IMR-90 (cell line): Measurements from ENCODE around the gene TMEM154. TPM values are rescaled to one million over a fixed set of nuclear protein-coding genes. Genes with fewer than 3 reads are reported as not detected.

Experiments
- ATAC-seq: fragments of 200-7000 bp; cut with Tn5 transposase; 2 replicates; pipeline ENCODE4 v1.9.1; 2020; ENCODE audit warnings: low read depth, mild to moderate bottlenecking, moderate library complexity
- BruUV-seq: library from RNA; stranded (reverse); fragments of 400-500 nt; replicated peaks from 2 replicates; lab custom pipeline; 2021; lab: Mats Ljungman, UMichigan
- CTCF ChIA-PET: fragments of 300-600 bp; formaldehyde crosslinking; extraction: SDS; loops from one replicate; lab custom pipeline; 2021; ENCODE audit warnings: antibody characterized with exemption; lab: Yijun Ruan, JAX
- POLR2A ChIA-PET: fragments of 300-600 bp; sonication (Branson Sonifier 250); formaldehyde crosslinking; loops from one replicate; lab custom pipeline; 2022; ENCODE audit warnings: antibody characterized with exemption; ENCODE audit not compliant: unreplicated experiment; lab: Charles Lee
- DNase-seq: peaks from one replicate; pipeline ENCODE4 v3.0.0; 2013
- H2AFZ ChIP-seq: replicated peaks from 2 replicates; pipeline ENCODE3; 2013; ENCODE audit warnings: low read length, mild to moderate bottlenecking; ENCODE audit not compliant: poor library complexity
- H2AK5ac ChIP-seq: 2 replicates; pipeline ENCODE4 v1.6.1; 2013; ENCODE audit warnings: low read depth, low read length, inconsistent platforms
- H2AK9ac ChIP-seq: replicated peaks from 2 replicates; pipeline ENCODE3; 2013; ENCODE audit warnings: mild to moderate bottlenecking, low read depth, low read length, moderate library complexity; ENCODE audit not compliant: poor library complexity
- H2BK120ac ChIP-seq: 2 replicates; pipeline ENCODE4 v1.6.1; 2013; ENCODE audit warnings: low read depth, low read length, inconsistent platforms
- H2BK15ac ChIP-seq: 3 replicates; pipeline ENCODE4 v1.6.1; 2013; ENCODE audit warnings: low read depth, low read length, inconsistent platforms
- H2BK20ac ChIP-seq: 2 replicates; pipeline ENCODE4 v1.6.1; 2013; ENCODE audit warnings: low read depth, mild to moderate bottlenecking, inconsistent platforms, low read length, moderate library complexity
- H2BK5ac ChIP-seq: 2 replicates; pipeline ENCODE4 v1.6.1; 2013; ENCODE audit warnings: mild to moderate bottlenecking, low read depth, low read length, inconsistent platforms; ENCODE audit not compliant: poor library complexity, severe bottlenecking
- H3K14ac ChIP-seq: replicated peaks from 2 replicates; pipeline ENCODE4 v1.6.1; 2013; ENCODE audit warnings: low read depth, low read length, inconsistent platforms
- H3K18ac ChIP-seq: 2 replicates; pipeline ENCODE4 v1.6.1; 2013; ENCODE audit warnings: low read depth, low read length, control low read depth
- H3K23ac ChIP-seq: 2 replicates; pipeline ENCODE4 v1.6.1; 2013; ENCODE audit warnings: low read depth, low read length, inconsistent platforms
- H3K27ac ChIP-seq: 2 replicates; pipeline ENCODE4 v1.5.1; 2013; ENCODE audit warnings: mild to moderate bottlenecking, control low read depth, low read length; ENCODE audit not compliant: insufficient read depth
- H3K27me3 ChIP-seq: 2 replicates; pipeline ENCODE4 v1.6.1; 2013; ENCODE audit warnings: low read length; ENCODE audit not compliant: control insufficient read depth, insufficient read depth
- H3K36me3 ChIP-seq: 2 replicates; pipeline ENCODE4 v1.6.1; 2013; ENCODE audit warnings: low read length, mixed read lengths; ENCODE audit not compliant: control insufficient read depth, insufficient read depth
- H3K4ac ChIP-seq: 2 replicates; pipeline ENCODE4 v1.6.1; 2013; ENCODE audit warnings: low read depth, low read length, inconsistent platforms
- H3K4me1 ChIP-seq: 2 replicates; pipeline ENCODE4 v1.6.1; 2013; ENCODE audit warnings: low read length, mixed read lengths; ENCODE audit not compliant: control insufficient read depth, insufficient read depth
- H3K4me2 ChIP-seq: 2 replicates; pipeline ENCODE4 v1.6.1; 2013; ENCODE audit warnings: low read depth, mild to moderate bottlenecking, control low read depth, low read length, moderate library complexity
- H3K4me3 ChIP-seq: 2 replicates; pipeline ENCODE4 v1.5.1; 2013; ENCODE audit warnings: low read depth, mild to moderate bottlenecking, control low read depth, low read length, moderate library complexity; ENCODE audit not compliant: insufficient read depth
- H3K56ac ChIP-seq: 2 replicates; pipeline ENCODE4 v1.6.1; 2013; ENCODE audit warnings: low read length, inconsistent platforms; ENCODE audit not compliant: insufficient read depth; ENCODE audit errors: extremely low read depth
- H3K79me1 ChIP-seq, 2 experiments: 2 replicates each; pipeline ENCODE4 v1.6.1; 2013; ENCODE audit warnings: low read length in 2 of 2, inconsistent platforms in 1 of 2, low read depth in 1 of 2
- H3K9ac ChIP-seq: 2 replicates; pipeline ENCODE4 v1.6.1; 2013; ENCODE audit warnings: low read depth, low read length, control low read depth
- H3K9me1 ChIP-seq: 2 replicates; pipeline ENCODE4 v1.6.1; 2013; ENCODE audit warnings: low read length, inconsistent platforms; ENCODE audit not compliant: insufficient read depth
- H3K9me3 ChIP-seq: 2 replicates; pipeline ENCODE4 v1.6.1; 2013; ENCODE audit warnings: low read length; ENCODE audit not compliant: control insufficient read depth, insufficient read depth
- H4K20me1 ChIP-seq: 2 replicates; pipeline ENCODE4 v1.6.1; 2013; ENCODE audit warnings: low read length, inconsistent platforms; ENCODE audit not compliant: insufficient read depth
- H4K5ac ChIP-seq: 2 replicates; pipeline ENCODE4 v1.6.1; 2013; ENCODE audit warnings: mild to moderate bottlenecking, low read depth, low read length, control low read depth
- H4K8ac ChIP-seq, 2 experiments: 2 replicates each; pipeline ENCODE4 v1.6.1; 2013; ENCODE audit warnings: low read depth in 2 of 2, low read length in 2 of 2, control low read depth in 1 of 2, inconsistent platforms in 1 of 2
- H4K91ac ChIP-seq: 2 replicates; pipeline ENCODE4 v1.6.1; 2013; ENCODE audit warnings: low read depth, low read length, inconsistent platforms; ENCODE audit not compliant: insufficient read depth
- BHLHE40 ChIP-seq: fragments of 150-350 bp; IDR thresholded peaks from 2 replicates; pipeline ENCODE4 v1.6.1; 2016; ENCODE audit warnings: mild to moderate bottlenecking, low read depth, low read length
- CEBPB ChIP-seq: IDR thresholded peaks from 2 replicates; pipeline ENCODE4 v1.6.1; 2012; ENCODE audit warnings: low read depth, low read length, improper control_type of control experiment
- CHD1 ChIP-seq: IDR thresholded peaks from 2 replicates; pipeline ENCODE4 v1.6.1; 2012; ENCODE audit warnings: low read depth, low read length, improper control_type of control experiment
- CTCF ChIP-seq: conservative IDR thresholded peaks from 2 replicates; pipeline ENCODE4 v1.5.1; 2012; ENCODE audit warnings: mild to moderate bottlenecking, low read depth, low read length, improper control_type of control experiment
- ELK1 ChIP-seq: fragments of 150-350 bp; IDR thresholded peaks from 2 replicates; pipeline ENCODE4 v1.6.1; 2016; ENCODE audit warnings: low read depth, mild to moderate bottlenecking, low read length, moderate library complexity, borderline replicate concordance
- FOS ChIP-seq: fragments of 150-350 bp; IDR thresholded peaks from 2 replicates; pipeline ENCODE4 v1.6.1; 2016; ENCODE audit warnings: low read depth, low read length
- MAFK ChIP-seq: IDR thresholded peaks from 2 replicates; pipeline ENCODE4 v1.6.1; 2012; ENCODE audit warnings: low read depth, low read length, improper control_type of control experiment
- MAZ ChIP-seq: IDR thresholded peaks from 2 replicates; pipeline ENCODE4 v1.6.1; 2012; ENCODE audit warnings: low read depth, mild to moderate bottlenecking, low read length, improper control_type of control experiment, moderate library complexity, borderline replicate concordance
- MXI1 ChIP-seq: IDR thresholded peaks from 2 replicates; pipeline ENCODE4 v1.6.1; 2012; ENCODE audit warnings: low read depth, mild to moderate bottlenecking, low read length, moderate library complexity, borderline replicate concordance
- NFE2L2 ChIP-seq: fragments of 150-350 bp; IDR thresholded peaks from 2 replicates; pipeline ENCODE4 v1.6.1; 2016; ENCODE audit warnings: low read depth, mild to moderate bottlenecking, low read length
- POLR2A ChIP-seq: IDR thresholded peaks from 2 replicates; pipeline ENCODE4 v1.6.1; 2012; ENCODE audit warnings: mild to moderate bottlenecking, low read depth, low read length
- RAD21 ChIP-seq: IDR thresholded peaks from 2 replicates; pipeline ENCODE4 v1.6.1; 2012; ENCODE audit warnings: low read length, improper control_type of control experiment
- RCOR1 ChIP-seq: IDR thresholded peaks from 2 replicates; pipeline ENCODE4 v1.6.1; 2012; ENCODE audit warnings: mild to moderate bottlenecking, low read length, improper control_type of control experiment; ENCODE audit not compliant: insufficient replicate concordance
- RFX5 ChIP-seq: IDR thresholded peaks from 2 replicates; pipeline ENCODE4 v1.8.0; 2012; ENCODE audit warnings: low read depth, mild to moderate bottlenecking, low read length, moderate library complexity
- SMC3 ChIP-seq: fragments of 150-350 bp; IDR thresholded peaks from 2 replicates; pipeline ENCODE4 v1.6.1; 2016; ENCODE audit warnings: low read depth, mild to moderate bottlenecking, antibody characterized with exemption, low read length, moderate library complexity
- USF2 ChIP-seq: fragments of 150-350 bp; IDR thresholded peaks from 2 replicates; pipeline ENCODE4 v1.6.1; 2017; ENCODE audit warnings: mild to moderate bottlenecking, antibody characterized with exemption, low read length, low read depth
- WGBS, 2 experiments: methylation state at CpG; one replicate each; pipeline versions ENCODE4 v1.1.5 to v1.1.7; 2013; ENCODE audit warnings: missing lambda C conversion rate in 2 of 2; ENCODE audit not compliant: insufficient read length in 1 of 2; ENCODE audit errors: extremely low coverage in 2 of 2; 5-methylcytosine and 5-hydroxymethylcytosine counted together
- dilution Hi-C: fragments of 300-500 bp; cut with HindIII; formaldehyde crosslinking; loops from one replicate; pipeline ENCODE4 v1.14.3; 2018; ENCODE audit warnings: low sequenced_read_pairs; ENCODE audit not compliant: unreplicated experiment
- in situ Hi-C: fragments of 300-500 bp; cut with MboI; formaldehyde crosslinking; loops from 3 replicates; pipeline ENCODE4 v1.14.3; 2019; ENCODE audit warnings: low sequenced_read_pairs, inconsistent platforms, mixed read lengths
- intact Hi-C: fragments of 100-400 bp; cut with micrococcal nuclease; formaldehyde crosslinking; loops from 2 replicates; pipeline ENCODE4 v1.10.0; 2022
- polyA plus RNA-seq, 3 experiments: library from polyadenylated mRNA; depleted of rRNA; stranded (reverse); fragments of >200 nt; gene quantifications; 2 replicates each; pipeline ENCODE4 v1.2.3, GENCODE V29; 2012; ENCODE audit warnings: low replicate concordance in 1 of 3
- total RNA-seq: library from RNA; depleted of rRNA; stranded (reverse); fragments of >200 nt; gene quantifications from 2 replicates; pipeline ENCODE4 v1.2.3, GENCODE V29; 2012

Gene TMEM154
- total and polyA plus RNA-seq, 2 of the 4 experiments (the other 2 are of a cell fraction), result 0.12 to 0.18 TPM

- Histone ChIP-seq H3K18ac (no peak overlapping the region), H2BK20ac (no peak overlapping the region), H2AK5ac (no peak overlapping the region), H3K27ac (no peak overlapping the region), H3K4ac (no peak overlapping the region), H4K5ac (no peak overlapping the region), H3K56ac (no peak overlapping the region), H3K4me3 (no peak overlapping the region), H3K79me1 (no peaks in the 10 kb centered on the region), H4K8ac (no peak overlapping the region), H3K9ac (no peak overlapping the region), H2BK15ac (no peak overlapping the region), H3K14ac (no peak overlapping the region), H2AK9ac (no peak overlapping the region), H3K23ac (no peak overlapping the region), H3K4me2 (no peak overlapping the region), H3K9me1 (no peaks in the 10 kb centered on the region), H4K91ac (no peak overlapping the region), H2AFZ (no peak overlapping the region), H4K20me1 (no peaks in the 10 kb centered on the region), H3K9me3 (no peaks in the 10 kb centered on the region), H3K4me1 (peaks cover 3% of the 10 kb centered on the region), H3K27me3 (peaks cover 10% of the 10 kb centered on the region), H2BK5ac (no peak overlapping the region), H3K36me3 (no peaks in the 10 kb centered on the region), H2BK120ac (no peak overlapping the region)
- BruUV-seq, result no TSS peak
- ChIA-PET CTCF (interaction anchor here (0.6 kb wide), 1 partner anchor 762 kb away, joined by 4 read pairs; no protein-coding TSS in a partner anchor), POLR2A (no interaction called here)
- ATAC-seq (no peak), DNase-seq (no peak)
- TF ChIP-seq MXI1 (no peak), POLR2A (no peak), RFX5 (no peak), MAFK (no peak), SMC3 (no peak), NFE2L2 (no peak), RCOR1 (no peak), FOS (no peak), CTCF (no peak), CHD1 (no peak), MAZ (no peak), USF2 (no peak), CEBPB (no peak), RAD21 (no peak), BHLHE40 (no peak), ELK1 (no peak)
- intact Hi-C loops, result no loop called here
- in situ Hi-C loops, result no loop called here
- dilution Hi-C loops, result no loop called here
- 80% methylated on average over 1 of the region's 3 CpGs; no CpG with 5 or more reads in 1 of the 2 experiments for WGBS, 2 experiments
Observed at GRCh38 chr4:152581536-152582160, 98.1 kb downstream of the TMEM154 start.
